ENCODE results near the gene THAP7. TPM values are rescaled to one million over a fixed set of nuclear protein-coding genes. Genes with fewer than 3 reads are reported as not detected.

THAP7 gene
- total and polyA plus RNA-seq, 2 of the 13 experiments (the other 11 are each of a cell fraction or from before 2014, with no cell fraction given): 13.0 to 25.5 TPM

DNA sequence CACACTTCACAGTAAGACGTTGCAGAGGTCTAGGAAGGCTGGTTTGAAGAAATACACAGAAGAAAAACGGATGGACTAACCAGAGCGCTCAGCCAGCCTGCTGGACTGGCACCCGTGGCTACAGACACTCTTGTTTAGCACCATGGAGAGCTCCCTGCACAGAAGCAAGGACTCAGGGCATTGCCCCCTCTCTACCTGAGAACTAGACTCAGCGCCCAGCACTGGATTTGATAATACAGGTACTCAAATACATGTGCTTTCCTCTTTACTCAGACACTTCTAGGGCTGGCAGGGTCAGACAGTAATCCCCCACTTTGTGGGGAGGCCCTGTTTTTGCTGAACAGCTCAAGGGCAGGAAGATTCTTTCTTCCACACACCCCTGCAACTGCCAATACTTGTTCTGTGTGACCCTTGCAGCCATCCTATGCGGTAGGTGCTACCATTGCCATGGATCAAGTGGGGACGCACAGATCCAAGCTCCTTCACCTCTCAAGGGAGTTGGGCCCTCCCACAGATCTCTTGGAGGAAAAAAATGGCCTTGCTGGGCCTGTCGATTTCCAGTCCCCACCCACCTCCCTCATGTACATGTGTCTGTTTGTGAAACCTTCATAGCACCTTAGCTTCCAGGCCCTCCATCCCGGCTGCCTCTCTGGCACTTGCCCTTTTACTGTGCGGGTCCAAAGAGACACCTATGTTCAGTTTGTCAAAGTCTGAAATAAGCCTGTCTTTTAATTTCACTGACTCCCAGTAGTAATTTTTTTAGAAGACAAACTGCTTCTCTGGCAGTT lies 7.9 kb upstream of the THAP7 start (continued):
- TF ChIP-seq, protein P1, sequence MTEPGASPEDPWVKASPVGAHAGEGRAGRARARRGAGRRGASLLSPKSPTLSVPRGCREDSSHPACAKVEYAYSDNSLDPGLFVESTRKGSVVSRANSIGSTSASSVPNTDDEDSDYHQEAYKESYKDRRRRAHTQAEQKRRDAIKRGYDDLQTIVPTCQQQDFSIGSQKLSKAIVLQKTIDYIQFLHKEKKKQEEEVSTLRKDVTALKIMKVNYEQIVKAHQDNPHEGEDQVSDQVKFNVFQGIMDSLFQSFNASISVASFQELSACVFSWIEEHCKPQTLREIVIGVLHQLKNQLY (CRISPR knock-in tag; IDR thresholded peaks at IDR 0.05): 0 out of 2 replicates have a peak, but pooled peaks have one; percentile 39
- TF ChIP-seq RNF2 (conservative IDR thresholded peaks at IDR 0.05; ENCODE audit: low read depth): no peak
- no peak for TF ChIP-seq FOSL1 (CRISPR knock-in tag; IDR thresholded peaks at IDR 0.05; ENCODE audit: borderline replicate concordance)
- no peak for TF ChIP-seq ZNF547 (CRISPR knock-in tag; IDR thresholded peaks at IDR 0.05)
- TF ChIP-seq SOX13 (IDR thresholded peaks at IDR 0.05): no peak
- TF ChIP-seq SOX13 (CRISPR knock-in tag; conservative IDR thresholded peaks at IDR 0.05 in 1 of 2, IDR thresholded peaks at IDR 0.05 in 1 of 2): peak in 1 of 2 experiments; percentile 47; a peak in 1 of 4 replicates
- TF ChIP-seq ZMAT3 (CRISPR knock-in tag; conservative IDR thresholded peaks at IDR 0.05): peak; percentile 61; the same call in 1 of the 2 replicates
- no peak for TF ChIP-seq SMC3 (IDR thresholded peaks at IDR 0.05; ENCODE audit: low read length)
- no peak for TF ChIP-seq RELA (CRISPR knock-in tag; IDR thresholded peaks at IDR 0.05)
- no peak for TF ChIP-seq IRF1 (CRISPR knock-in tag; IDR thresholded peaks at IDR 0.05; ENCODE audit: low read depth)
- TF ChIP-seq FOXP4 (CRISPR knock-in tag; IDR thresholded peaks at IDR 0.05): no peak
- TF ChIP-seq SOX6 (IDR thresholded peaks at IDR 0.05): no peak
- no peak for TF ChIP-seq SOX6 (CRISPR knock-in tag; IDR thresholded peaks at IDR 0.05)
- no peak; the same call in 1 of the 2 replicates for TF ChIP-seq ZBTB20 (CRISPR knock-in tag; IDR thresholded peaks at IDR 0.05; ENCODE audit: borderline replicate concordance, low read depth)
- no peak for TF ChIP-seq TCF7 (IDR thresholded peaks at IDR 0.05; ENCODE audit: low read depth)
- no peak for TF ChIP-seq AGO2 (optimal IDR thresholded peaks at IDR 0.05; ENCODE audit: low read depth, low read length)
- TF ChIP-seq RBFOX2 (IDR thresholded peaks at IDR 0.05; ENCODE audit: low read depth, low read length): no peak
- peak; percentile 62; the same call in 1 of the 2 replicates for TF ChIP-seq ZBTB7B (CRISPR knock-in tag; IDR thresholded peaks at IDR 0.05)
- no peak for TF ChIP-seq ZNF549 (CRISPR knock-in tag; IDR thresholded peaks at IDR 0.05)
- no peak for TF ChIP-seq ETV6 (CRISPR knock-in tag; conservative IDR thresholded peaks at IDR 0.05)
- TF ChIP-seq ZNF660 (CRISPR knock-in tag; IDR thresholded peaks at IDR 0.05; ENCODE audit: borderline replicate concordance, low read depth): no peak
- TF ChIP-seq WIZ (CRISPR knock-in tag; IDR thresholded peaks at IDR 0.05): peak; percentile 97; the same call in 1 of the 2 replicates
- TF ChIP-seq POLR2A (IDR thresholded peaks at IDR 0.05; ENCODE audit: insufficient read depth in 1 of 2, low read depth in 2 of 2, low read length in 2 of 2): no peak
- no peak for TF ChIP-seq SKI (IDR thresholded peaks at IDR 0.05; ENCODE audit: partially characterized antibody)
- no peak for TF ChIP-seq ZNF776 (CRISPR knock-in tag; IDR thresholded peaks at IDR 0.05)
- TF ChIP-seq ZNF615 (CRISPR knock-in tag; IDR thresholded peaks at IDR 0.05; ENCODE audit: borderline replicate concordance): no peak
- TF ChIP-seq TOPORS (CRISPR knock-in tag; IDR thresholded peaks at IDR 0.05): no peak
- TF ChIP-seq ZNF468 (CRISPR knock-in tag; IDR thresholded peaks at IDR 0.05): no peak
- no peak for TF ChIP-seq ZNF383 (CRISPR knock-in tag; IDR thresholded peaks at IDR 0.05; ENCODE audit: borderline replicate concordance)
- TF ChIP-seq MED1 (CRISPR knock-in tag; IDR thresholded peaks at IDR 0.05): no peak; the same call in 1 of the 2 replicates
- peak; percentile 91 for TF ChIP-seq BRCA1 (CRISPR knock-in tag; IDR thresholded peaks at IDR 0.05)
